ENCODE data around the gene PALB2. TPM values are rescaled to one million over a fixed set of nuclear protein-coding genes. Genes with fewer than 3 reads are reported as not detected.

Gene PALB2
- total and polyA plus RNA-seq, 2 of the 13 experiments (the other 11 are each of a cell fraction or from before 2014, with no cell fraction given): 12.1 to 40.9 TPM

DNA sequence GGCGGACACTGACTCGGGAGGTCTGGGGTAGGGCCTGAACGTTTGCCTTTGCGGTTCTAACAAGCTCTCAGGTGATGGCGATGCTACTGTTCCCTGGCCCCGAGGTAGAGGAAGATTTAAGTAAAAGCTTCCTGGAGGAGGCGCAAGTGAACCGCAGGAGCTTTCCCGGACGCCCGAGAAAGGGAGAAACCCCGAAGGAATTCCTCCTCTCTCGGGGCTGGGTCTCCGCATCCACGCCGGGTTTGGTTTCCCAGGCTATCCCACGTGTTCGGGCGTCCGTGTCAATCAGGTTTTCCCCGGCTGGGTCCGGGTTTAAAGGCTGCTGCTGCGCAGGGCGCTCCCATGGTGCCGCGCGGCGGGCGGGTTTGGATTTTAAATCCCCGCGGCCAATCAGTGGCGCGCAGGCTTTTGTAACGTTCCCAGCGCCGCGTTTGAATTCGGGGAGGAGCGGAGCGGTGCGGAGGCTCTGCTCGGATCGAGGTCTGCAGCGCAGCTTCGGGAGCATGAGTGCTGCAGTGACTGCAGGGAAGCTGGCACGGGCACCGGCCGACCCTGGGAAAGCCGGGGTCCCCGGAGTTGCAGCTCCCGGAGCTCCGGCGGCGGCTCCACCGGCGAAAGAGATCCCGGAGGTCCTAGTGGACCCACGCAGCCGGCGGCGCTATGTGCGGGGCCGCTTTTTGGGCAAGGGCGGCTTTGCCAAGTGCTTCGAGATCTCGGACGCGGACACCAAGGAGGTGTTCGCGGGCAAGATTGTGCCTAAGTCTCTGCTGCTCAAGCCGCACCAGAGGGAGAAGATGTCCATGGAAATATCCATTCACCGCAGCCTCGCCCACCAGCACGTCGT, 37.5 kb upstream of the PALB2 start, which contains the start of gene PLK1 (continued):
- TF ChIP-seq, protein P1, sequence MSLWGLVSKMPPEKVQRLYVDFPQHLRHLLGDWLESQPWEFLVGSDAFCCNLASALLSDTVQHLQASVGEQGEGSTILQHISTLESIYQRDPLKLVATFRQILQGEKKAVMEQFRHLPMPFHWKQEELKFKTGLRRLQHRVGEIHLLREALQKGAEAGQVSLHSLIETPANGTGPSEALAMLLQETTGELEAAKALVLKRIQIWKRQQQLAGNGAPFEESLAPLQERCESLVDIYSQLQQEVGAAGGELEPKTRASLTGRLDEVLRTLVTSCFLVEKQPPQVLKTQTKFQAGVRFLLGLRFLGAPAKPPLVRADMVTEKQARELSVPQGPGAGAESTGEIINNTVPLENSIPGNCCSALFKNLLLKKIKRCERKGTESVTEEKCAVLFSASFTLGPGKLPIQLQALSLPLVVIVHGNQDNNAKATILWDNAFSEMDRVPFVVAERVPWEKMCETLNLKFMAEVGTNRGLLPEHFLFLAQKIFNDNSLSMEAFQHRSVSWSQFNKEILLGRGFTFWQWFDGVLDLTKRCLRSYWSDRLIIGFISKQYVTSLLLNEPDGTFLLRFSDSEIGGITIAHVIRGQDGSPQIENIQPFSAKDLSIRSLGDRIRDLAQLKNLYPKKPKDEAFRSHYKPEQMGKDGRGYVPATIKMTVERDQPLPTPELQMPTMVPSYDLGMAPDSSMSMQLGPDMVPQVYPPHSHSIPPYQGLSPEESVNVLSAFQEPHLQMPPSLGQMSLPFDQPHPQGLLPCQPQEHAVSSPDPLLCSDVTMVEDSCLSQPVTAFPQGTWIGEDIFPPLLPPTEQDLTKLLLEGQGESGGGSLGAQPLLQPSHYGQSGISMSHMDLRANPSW (CRISPR knock-in tag; IDR thresholded peaks at IDR 0.05; ENCODE audit: borderline replicate concordance): 0 out of 2 replicates have a peak, but pooled peaks have one; percentile 80
- TF ChIP-seq POLR2A (IDR thresholded peaks at IDR 0.05; ENCODE audit: insufficient read depth in 1 of 2, low read depth in 2 of 2, low read length in 2 of 2) (peak; percentile 91 to 93), ZSCAN12 (CRISPR knock-in tag; IDR thresholded peaks at IDR 0.05) (peak; percentile 40; the same call in 1 of the 2 replicates), SP2 (CRISPR knock-in tag; IDR thresholded peaks at IDR 0.05) (peak; percentile 48; the same call in 1 of the 2 replicates), PTBP1 (IDR thresholded peaks at IDR 0.05; ENCODE audit: low read depth, low read length, poor library complexity, severe bottlenecking) (peak; percentile 31), RBFOX2 (IDR thresholded peaks at IDR 0.05; ENCODE audit: low read depth, low read length) (peak; percentile 94), CEBPG (CRISPR knock-in tag; IDR thresholded peaks at IDR 0.05) (peak; percentile 78), RBAK (CRISPR knock-in tag; IDR thresholded peaks at IDR 0.05) (no peak), PAX8 (CRISPR knock-in tag; IDR thresholded peaks at IDR 0.05; ENCODE audit: borderline replicate concordance) (peak; percentile 71), KDM2A (CRISPR knock-in tag; IDR thresholded peaks at IDR 0.05; ENCODE audit: borderline replicate concordance, low read depth) (peak; percentile 99)
- TF ChIP-seq, protein P2, sequence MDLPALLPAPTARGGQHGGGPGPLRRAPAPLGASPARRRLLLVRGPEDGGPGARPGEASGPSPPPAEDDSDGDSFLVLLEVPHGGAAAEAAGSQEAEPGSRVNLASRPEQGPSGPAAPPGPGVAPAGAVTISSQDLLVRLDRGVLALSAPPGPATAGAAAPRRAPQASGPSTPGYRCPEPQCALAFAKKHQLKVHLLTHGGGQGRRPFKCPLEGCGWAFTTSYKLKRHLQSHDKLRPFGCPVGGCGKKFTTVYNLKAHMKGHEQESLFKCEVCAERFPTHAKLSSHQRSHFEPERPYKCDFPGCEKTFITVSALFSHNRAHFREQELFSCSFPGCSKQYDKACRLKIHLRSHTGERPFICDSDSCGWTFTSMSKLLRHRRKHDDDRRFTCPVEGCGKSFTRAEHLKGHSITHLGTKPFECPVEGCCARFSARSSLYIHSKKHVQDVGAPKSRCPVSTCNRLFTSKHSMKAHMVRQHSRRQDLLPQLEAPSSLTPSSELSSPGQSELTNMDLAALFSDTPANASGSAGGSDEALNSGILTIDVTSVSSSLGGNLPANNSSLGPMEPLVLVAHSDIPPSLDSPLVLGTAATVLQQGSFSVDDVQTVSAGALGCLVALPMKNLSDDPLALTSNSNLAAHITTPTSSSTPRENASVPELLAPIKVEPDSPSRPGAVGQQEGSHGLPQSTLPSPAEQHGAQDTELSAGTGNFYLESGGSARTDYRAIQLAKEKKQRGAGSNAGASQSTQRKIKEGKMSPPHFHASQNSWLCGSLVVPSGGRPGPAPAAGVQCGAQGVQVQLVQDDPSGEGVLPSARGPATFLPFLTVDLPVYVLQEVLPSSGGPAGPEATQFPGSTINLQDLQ (CRISPR knock-in tag; IDR thresholded peaks at IDR 0.05): no peak
- TF ChIP-seq, protein P3, sequence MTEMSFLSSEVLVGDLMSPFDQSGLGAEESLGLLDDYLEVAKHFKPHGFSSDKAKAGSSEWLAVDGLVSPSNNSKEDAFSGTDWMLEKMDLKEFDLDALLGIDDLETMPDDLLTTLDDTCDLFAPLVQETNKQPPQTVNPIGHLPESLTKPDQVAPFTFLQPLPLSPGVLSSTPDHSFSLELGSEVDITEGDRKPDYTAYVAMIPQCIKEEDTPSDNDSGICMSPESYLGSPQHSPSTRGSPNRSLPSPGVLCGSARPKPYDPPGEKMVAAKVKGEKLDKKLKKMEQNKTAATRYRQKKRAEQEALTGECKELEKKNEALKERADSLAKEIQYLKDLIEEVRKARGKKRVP (CRISPR knock-in tag; IDR thresholded peaks at IDR 0.05): peak in 1 of 2 experiments; percentile 98; a peak in 2 of 4 replicates
- TF ChIP-seq, protein P4, sequence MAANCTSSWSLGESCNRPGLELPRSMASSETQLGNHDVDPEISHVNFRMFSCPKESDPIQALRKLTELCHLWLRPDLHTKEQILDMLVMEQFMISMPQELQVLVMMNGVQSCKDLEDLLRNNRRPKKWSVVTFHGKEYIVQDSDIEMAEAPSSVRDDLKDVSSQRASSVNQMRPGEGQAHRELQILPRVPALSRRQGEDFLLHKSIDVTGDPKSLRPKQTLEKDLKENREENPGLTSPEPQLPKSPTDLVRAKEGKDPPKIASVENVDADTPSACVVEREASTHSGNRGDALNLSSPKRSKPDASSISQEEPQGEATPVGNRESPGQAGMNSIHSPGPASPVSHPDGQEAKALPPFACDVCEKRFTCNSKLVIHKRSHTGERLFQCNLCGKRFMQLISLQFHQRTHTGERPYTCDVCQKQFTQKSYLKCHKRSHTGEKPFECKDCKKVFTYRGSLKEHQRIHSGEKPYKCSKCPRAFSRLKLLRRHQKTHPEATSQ (CRISPR knock-in tag; IDR thresholded peaks at IDR 0.05; ENCODE audit: borderline replicate concordance): peak; percentile 100
- TF ChIP-seq, protein P5, sequence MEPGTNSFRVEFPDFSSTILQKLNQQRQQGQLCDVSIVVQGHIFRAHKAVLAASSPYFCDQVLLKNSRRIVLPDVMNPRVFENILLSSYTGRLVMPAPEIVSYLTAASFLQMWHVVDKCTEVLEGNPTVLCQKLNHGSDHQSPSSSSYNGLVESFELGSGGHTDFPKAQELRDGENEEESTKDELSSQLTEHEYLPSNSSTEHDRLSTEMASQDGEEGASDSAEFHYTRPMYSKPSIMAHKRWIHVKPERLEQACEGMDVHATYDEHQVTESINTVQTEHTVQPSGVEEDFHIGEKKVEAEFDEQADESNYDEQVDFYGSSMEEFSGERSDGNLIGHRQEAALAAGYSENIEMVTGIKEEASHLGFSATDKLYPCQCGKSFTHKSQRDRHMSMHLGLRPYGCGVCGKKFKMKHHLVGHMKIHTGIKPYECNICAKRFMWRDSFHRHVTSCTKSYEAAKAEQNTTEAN (CRISPR knock-in tag; conservative IDR thresholded peaks at IDR 0.05): no peak
- TF ChIP-seq, protein P6, sequence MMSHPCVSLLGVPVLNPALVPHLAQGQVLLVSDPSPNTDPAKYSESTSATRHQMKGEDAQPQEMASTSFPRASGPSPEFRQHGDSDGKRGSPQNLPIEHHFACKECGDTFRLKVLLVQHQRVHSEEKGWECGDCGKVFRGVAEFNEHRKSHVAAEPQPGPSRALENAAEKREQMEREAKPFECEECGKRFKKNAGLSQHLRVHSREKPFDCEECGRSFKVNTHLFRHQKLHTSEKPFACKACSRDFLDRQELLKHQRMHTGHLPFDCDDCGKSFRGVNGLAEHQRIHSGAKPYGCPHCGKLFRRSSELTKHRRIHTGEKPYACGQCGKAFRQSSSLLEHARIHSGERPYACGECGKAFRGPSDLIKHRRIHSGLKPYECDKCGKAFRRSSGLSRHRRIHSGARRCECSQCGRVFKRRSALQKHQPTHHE (CRISPR knock-in tag; IDR thresholded peaks at IDR 0.05; ENCODE audit: borderline replicate concordance): peak; percentile 82; the same call in 1 of the 2 replicates

Measured in HepG2 (cell line).